NOMO-1 (cell line): ENCODE results near the gene ZCCHC9.
"Not testable (repeated sequence)": the region's sequence is repeated elsewhere in the genome, so short reads cannot be mapped to it uniquely, and the experiment has no call there.

Experiments
- DNase-seq, 2 experiments: peaks; one replicate each; lab custom pipeline; 2025; ENCODE audit not compliant: unreplicated experiment in 2 of 2; lab: John Stamatoyannopoulos, UW

Gene ZCCHC9

DNA sequence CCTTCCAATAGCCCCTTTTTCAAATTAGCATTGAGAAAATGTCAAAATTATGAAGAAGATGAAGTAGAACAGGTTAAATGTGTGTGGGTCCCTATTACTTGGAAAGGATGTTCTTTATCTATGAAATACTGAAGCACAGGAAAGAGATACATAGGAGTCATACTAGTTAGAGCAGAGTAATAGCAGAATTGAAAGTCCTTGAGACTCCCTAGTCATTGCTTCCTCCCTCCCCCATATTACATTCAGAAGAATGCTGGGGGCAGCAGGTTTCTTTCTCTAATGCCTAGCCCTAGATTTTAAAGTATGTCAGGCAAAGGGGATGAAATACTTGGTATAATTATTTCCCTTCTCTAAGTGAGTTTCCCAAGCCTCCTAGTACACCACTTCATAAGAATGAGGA is 4.4 kb downstream of the ZCCHC9 start:
- DNase-seq, result no peak

GRCh38 chr5:81308836-81309235 is 7.4 kb downstream of the ZCCHC9 start:
- DNase-seq, result no peak

GRCh38 chr5:81310402-81311063 is 9.1 kb downstream of the ZCCHC9 start:
- no peak for DNase-seq

DNA sequence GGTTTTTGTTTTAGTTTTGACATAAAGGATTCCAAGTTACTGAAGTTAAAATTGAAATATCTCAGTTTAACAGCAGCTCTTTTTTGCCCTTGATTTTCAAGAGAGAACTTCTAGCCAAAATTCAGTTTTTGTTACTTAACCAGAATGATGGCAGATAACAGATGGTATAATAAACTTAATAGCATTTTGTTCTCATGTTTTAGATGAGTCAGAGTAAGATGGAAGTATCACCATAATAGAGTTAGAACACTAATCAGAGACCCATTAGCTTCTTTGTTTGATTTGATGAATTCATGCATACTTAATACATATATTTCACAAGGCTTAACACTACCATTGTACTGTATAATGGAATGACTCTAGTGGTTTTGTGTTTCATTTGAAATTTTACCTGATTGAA is 11.9 kb downstream of the ZCCHC9 start:
- no peak for DNase-seq

DNA sequence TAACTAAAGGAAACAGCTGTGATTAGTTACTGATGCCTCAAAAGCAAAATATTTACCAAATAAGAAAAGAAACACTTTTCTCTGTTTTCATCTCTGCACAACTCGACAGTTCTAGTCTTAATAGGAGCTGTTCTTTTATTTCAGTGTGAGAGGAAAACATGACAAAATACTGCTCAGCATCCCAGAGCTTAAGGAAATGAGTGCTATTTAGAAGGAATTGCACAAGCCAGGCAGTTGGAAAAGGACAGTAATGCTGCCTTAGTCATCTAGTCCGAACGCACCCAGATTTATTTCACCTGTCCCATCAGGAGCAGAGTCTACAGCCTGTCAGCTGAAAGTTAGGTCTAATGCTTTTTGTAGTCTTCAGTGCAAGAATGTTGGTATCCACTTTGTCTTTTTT is 12.3 kb downstream of the ZCCHC9 start:
- DNase-seq, result no peak

GRCh38 chr5:81314581-81314980 is 13.2 kb downstream of the ZCCHC9 start:
- DNase-seq, result no peak

DNA sequence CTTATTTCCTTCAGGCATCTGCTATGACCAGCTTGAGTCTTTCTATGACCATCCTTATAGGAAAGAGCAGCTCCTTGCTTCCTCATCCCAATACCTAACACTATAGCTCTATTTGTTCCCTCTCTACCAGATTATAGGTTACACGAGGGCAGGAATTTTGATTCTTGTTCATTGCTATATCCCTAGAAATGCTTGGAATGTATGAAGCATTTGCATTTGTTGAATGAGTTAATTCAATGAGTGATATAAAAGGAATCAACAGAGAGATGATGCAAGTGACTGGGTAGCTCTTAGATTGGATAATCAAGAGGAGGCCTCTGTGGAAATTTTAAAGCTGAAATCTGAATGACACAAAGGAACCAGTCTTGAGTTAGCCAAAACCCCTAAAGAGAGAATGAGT is 13.9 kb downstream of the ZCCHC9 start:
- DNase-seq, result no peak

DNA sequence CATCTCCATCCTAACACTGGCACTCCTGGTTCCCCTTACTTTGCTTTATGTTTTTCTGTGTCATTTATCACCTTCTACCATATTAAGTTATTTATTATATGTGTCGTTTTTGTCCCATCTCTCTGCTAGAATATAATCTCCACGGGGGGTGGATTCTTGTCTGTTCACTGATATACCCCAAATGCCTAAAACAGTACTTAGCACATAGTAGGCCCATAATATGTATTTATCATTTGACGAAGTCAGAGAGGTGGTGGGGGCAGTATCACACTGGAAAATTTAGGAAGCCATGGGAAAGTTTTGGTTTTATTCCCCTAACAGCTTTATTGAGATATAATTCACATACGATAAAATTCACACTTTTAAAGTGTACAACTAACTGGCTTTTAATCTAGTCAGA is 14.4 kb downstream of the ZCCHC9 start:
- DNase-seq, result no peak

GRCh38 chr5:81316571-81316970 is 15.2 kb downstream of the ZCCHC9 start:
- DNase-seq, result no peak

DNA sequence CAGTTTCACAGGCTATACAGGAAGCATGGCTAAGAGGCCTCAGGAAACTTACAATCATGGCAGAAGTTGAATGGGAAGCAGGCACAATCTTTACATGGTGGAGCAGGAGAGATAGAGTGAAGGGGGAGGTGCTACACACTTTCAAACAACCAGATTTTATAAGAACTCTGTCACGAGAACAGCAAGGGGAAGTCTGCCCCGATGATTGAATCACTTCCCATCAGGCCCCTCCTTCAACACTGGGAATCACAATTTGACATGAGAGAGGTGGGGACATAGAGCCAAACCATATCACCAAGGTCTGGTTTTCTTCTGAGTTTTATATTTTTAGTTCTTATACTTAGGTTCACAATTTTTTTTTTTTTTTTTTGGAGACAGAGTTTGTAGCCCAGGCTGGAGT is 16.1 kb downstream of the ZCCHC9 start:
- DNase-seq, result no peak

DNA sequence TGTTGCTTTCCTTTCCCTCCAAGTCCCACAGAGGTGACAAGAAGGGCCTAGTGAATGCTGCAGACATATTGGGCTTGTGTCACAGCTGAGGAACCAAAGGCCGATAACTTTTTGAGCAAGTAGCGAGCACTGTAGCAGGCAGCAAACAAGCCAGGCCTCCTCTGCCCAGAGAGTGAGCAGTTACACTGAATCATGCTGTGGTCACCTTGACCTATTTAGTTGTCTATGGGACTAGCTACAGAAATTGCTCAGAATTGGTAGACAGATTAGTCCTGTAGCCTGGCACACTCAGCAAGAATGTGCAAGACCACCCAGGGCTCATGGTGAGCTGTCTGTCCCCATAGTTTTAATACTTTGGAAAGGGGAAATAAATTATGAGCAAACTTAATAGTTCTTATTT is 25.2 kb downstream of the ZCCHC9 start:
- DNase-seq, result no peak

DNA sequence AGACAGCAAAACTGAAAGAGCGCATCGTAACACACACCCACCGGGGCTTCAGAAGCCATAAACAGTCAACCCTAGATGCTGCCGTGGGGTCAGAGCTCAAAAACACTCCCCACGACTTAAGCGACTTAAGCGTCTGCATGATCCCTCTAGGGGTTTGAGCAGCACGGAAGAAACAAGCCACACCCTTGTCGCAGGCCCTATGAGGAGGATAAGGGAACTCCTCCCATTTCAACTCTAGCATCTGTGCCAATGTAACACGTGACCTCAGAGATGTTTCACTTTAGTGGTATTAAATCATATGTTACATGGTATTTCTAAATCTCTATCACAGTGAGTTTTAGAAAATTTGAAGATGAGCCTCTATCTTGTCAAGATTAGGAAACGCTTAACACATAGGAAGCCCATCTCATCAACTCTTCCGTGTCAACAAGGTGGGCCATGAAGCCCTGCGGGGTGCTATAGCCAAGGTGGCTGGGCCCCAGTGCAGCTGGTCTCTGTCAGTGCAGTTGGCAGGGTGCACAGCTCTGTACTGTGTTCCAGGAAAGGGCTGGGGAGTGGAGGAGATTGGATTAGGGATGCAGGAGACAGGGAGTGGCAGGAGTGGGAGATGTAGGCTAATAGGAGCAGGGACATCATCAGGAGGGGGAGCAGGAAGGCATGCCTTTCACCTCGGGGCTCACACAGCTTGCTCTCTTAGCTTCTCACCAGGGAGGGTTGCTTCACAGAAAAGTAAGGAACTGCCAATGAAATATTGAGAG is 33.1 kb downstream of the ZCCHC9 start:
- no peak for DNase-seq

DNA sequence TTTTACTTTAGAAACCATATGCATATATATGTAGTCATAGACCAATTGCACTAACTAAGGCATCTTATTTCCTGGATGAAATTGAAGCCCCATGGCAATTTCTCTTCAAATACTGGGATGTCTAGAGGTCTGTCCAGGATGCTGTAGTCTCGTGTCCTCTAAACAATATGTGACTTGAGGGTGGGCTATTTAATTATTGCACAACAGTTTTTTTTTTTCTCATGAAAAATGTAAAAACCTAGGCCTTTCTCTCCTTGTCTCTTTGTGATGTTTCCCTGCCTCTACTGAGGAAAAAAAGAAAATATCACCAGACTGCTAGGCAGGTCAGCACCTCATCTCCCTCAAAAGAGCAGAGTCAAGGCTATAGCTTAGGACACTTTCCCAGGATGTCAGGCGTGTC is 34.6 kb downstream of the ZCCHC9 start:
- DNase-seq, result no peak

- DNase-seq, result no peak
These were observed 35.2 kb downstream of the ZCCHC9 start for GRCh38 chr5:81336556-81336955.

DNA sequence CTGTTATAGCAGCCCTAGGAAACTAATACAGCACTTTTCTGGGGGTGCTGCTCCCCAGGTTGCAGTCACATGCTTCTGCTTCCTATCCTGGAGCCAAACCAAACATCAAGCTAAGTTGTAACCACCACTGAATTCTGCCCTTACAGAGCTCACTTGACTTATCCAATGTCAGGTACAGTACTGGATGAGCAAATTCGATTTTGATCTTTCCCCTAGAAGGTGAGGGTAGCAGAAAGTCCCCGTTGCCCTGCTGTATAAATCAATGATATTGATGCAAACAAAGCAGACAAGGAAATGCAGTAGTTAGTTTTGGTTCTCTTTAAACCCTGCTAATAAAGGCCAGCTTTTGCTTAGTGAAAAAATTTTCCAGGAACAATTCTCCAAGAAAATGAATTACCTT is 36.4 kb downstream of the ZCCHC9 start:
- DNase-seq, result no peak

DNA sequence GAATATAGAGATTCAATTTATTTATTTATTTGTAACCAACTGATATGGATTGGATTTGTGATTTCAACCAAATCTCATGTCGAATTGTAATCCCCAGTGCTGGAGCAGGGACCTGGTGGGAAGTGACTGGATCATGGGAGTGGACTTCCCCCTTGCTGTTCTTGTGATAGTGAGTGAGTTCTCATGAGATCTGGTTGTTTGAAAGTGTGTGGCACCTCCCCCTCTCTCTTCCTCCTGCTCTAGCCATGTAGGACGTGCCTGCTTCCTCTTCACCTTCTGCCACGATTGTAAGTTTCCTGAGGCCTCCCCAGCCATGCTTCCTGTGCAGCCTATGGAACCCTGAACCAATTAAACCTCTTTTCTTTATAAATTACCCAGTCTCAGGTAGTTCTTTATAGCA is 36.8 kb downstream of the ZCCHC9 start:
- DNase-seq, result not testable (repeated sequence)

- DNase-seq, result no peak
These were observed 43.3 kb downstream of the ZCCHC9 start for GRCh38 chr5:81344736-81345135.

DNA sequence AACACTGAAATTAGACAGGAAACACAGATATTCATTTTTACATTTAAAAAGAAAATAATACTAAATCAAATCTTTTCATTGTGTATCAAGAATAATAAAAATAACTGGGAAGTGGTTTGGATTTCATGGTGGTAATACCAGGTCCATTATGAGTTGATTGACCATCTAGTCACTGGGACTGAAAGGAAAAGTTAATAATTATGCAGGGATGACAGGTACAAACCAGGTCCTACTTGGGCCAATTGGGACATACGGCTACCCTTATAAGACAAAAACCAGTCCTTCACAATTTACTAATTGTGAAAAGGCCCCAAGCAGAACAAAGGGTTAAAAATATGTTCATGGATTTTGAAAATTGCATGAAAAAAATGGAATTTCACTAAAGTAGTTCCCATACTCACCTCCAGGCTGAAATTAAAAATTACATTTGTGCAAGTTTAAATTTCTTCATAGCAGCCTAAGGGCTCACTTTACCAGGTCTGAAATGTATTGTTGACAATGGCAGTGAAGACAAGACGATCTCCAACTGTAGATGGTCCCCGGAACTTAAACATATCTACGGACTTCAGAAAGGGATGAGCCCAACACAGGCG is 44.1 kb downstream of the ZCCHC9 start:
- DNase-seq, result no peak

DNA sequence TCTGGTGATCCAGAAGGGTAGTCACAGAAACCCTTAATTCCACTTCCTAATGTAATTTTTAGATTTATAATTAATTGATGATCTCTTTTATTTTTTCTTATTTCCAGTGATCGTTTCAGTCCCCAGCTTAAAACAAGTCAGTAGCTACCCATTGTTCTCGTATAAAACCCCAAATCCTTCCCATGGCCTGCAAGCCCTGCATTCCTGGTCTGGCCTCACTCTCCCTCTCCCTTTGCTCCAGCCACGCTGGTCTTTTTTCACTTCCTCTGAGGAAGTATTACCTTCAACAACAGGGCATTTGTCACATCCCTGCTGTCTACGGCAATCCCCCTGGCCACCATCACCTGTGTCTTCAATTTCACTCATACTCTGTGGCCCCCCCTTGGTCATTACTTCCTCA is 47.8 kb downstream of the ZCCHC9 start:
- no peak for DNase-seq

DNA sequence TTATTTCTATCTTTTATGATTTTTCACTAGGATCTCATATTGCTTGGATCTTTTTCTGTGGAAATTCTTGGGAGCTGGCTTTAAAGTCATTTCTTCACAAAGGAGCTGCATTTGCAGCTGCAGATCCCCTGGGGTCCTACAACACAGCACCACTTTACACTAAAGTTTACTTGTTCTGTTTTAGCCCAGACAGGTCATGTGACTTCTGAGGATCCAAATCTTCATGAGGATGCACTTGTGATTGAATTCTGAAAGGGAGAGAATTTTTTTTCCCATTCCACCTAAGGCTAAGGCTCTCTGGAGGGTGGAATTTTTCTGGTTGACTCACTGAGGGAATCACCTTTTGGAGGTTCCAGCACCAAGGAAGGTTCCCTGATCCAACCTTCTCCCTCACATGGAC is 49.1 kb downstream of the ZCCHC9 start:
- no peak for DNase-seq

GRCh38 chr5:81353189-81353588 is 51.8 kb downstream of the ZCCHC9 start:
- DNase-seq, result no peak

DNA sequence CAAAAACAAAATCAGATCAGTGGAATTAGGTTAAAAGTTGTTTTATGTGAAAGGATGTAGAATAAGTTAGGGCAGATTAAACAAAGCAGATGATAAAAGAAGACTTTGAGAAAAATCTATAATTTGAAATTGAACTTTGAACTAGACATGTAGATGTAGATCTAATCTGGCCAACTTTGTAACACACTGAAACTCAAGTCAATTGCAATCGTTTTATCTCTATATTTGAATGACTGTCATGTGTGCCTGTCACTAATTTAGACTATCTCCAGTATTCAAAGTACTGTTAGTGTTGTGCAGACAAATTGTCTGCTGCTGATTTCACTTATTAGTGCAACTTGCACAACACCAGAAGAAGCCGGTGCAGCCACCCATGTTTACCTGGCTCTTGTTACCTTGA is 52.7 kb downstream of the ZCCHC9 start:
- no peak for DNase-seq
